IgD-negative memory B cell (primary cell): ENCODE measurements around the gene WNT16. TPM values are rescaled to one million over a fixed set of nuclear protein-coding genes. Genes with fewer than 3 reads are reported as not detected.
"Not testable (repeated sequence)": the region's sequence is repeated elsewhere in the genome, so short reads cannot be mapped to it uniquely, and the experiment has no call there.

Source experiments
- H3K27ac Mint-ChIP-seq, 3 donors: one replicate each; pipeline ENCODE4 v1.8.0; 2020 to 2022; ENCODE audit warnings: mild to moderate bottlenecking in 3 of 3, mixed read lengths in 3 of 3, moderate library complexity in 1 of 3
- H3K27me3 Mint-ChIP-seq: one replicate; pipeline ENCODE4 v1.8.0; 2021; ENCODE audit warnings: mixed read lengths
- H3K36me3 Mint-ChIP-seq: one replicate; pipeline ENCODE4 v1.8.0; 2020; ENCODE audit warnings: mild to moderate bottlenecking, mixed read lengths
- H3K4me1 Mint-ChIP-seq, 3 donors: one replicate each; pipeline ENCODE4 v1.8.0; 2020 to 2022; ENCODE audit warnings: mixed read lengths in 3 of 3, mild to moderate bottlenecking in 1 of 3
- H3K4me3 Mint-ChIP-seq, 4 donors: one replicate each; pipeline ENCODE4 v1.8.0; 2020 to 2022; ENCODE audit warnings: mild to moderate bottlenecking in 4 of 4, mixed read lengths in 4 of 4, moderate library complexity in 3 of 4
- H3K9me3 Mint-ChIP-seq, 3 donors: one replicate each; pipeline ENCODE4 v1.8.0; 2020 to 2021; ENCODE audit warnings: mixed read lengths in 3 of 3, mild to moderate bottlenecking in 1 of 3
- polyA plus RNA-seq: library from polyadenylated mRNA; unstranded; fragments of 300-500 nt; fragmentation: Illumina TruSeq; gene quantifications from one replicate; pipeline ENCODE4 v1.2.3, GENCODE V29; 2021

The WNT16 gene
- 5.9 TPM for polyA plus RNA-seq

- Mint-ChIP-seq H3K4me1 (peaks cover 23 to 39% (median 33%) of the 10 kb centered on the region in 3 donors), H3K36me3 (no peaks in the 10 kb centered on the region), H3K27me3 (peaks cover 11% of the 10 kb centered on the region), H3K27ac (peak within 1 kb of the TSS; percentile 76 to 87 (median 82)), H3K9me3 (no peaks in the 10 kb centered on the region), H3K4me3 (peak within 1 kb of the TSS; percentile 93 to 98 (median 97))
Observed at GRCh38 chr7:121328508-121329190, at the start of gene WNT16. TSS of gene WNT16 (plus strand) at chr7:121329000. CDS start at chr7:121329293, 293 bp downstream.

- Mint-ChIP-seq H3K27me3 (peaks cover 2% of the 10 kb centered on the region), H3K27ac (no peak overlapping the region), H3K9me3 (peaks cover 3 to 6% (median 6%) of the 10 kb centered on the region in 3 donors), H3K4me3 (peak overlapping the region in 1 of 4 donors; percentile 19), H3K36me3 (peaks cover 5% of the 10 kb centered on the region), H3K4me1 (peaks cover 19 to 50% (median 44%) of the 10 kb centered on the region in 3 donors)
Observed at GRCh38 chr7:121279060-121279620, 49.7 kb upstream of the WNT16 start.

GRCh38 chr7:121279822-121280221, 49.0 kb upstream of the WNT16 start:
- Mint-ChIP-seq H3K4me3 (peak overlapping the region in 1 of 4 donors; percentile 19), H3K9me3 (peaks cover 4 to 13% (median 8%) of the 10 kb centered on the region in 3 donors), H3K4me1 (peaks cover 14 to 47% (median 40%) of the 10 kb centered on the region in 3 donors), H3K36me3 (peaks cover 9% of the 10 kb centered on the region), H3K27me3 (peaks cover 2% of the 10 kb centered on the region), H3K27ac (no peak overlapping the region)

GRCh38 chr7:121280656-121281055, 48.1 kb upstream of the WNT16 start:
- H3K27ac Mint-ChIP-seq: no peak overlapping the region
- peaks cover 8 to 19% (median 11%) of the 10 kb centered on the region in 3 donors for H3K9me3 Mint-ChIP-seq
- peak overlapping the region in 1 of 4 donors; percentile 19 for H3K4me3 Mint-ChIP-seq
- peaks cover 2% of the 10 kb centered on the region for H3K27me3 Mint-ChIP-seq
- peaks cover 16 to 42% (median 40%) of the 10 kb centered on the region in 3 donors for H3K4me1 Mint-ChIP-seq
- H3K36me3 Mint-ChIP-seq: peaks cover 12% of the 10 kb centered on the region

- no peaks in the 10 kb centered on the region for H3K27me3 Mint-ChIP-seq
- H3K9me3 Mint-ChIP-seq: peaks cover 10 to 25% (median 19%) of the 10 kb centered on the region in 3 donors
- no peak overlapping the region for H3K4me3 Mint-ChIP-seq
- peaks cover 18 to 43% (median 35%) of the 10 kb centered on the region in 3 donors for H3K4me1 Mint-ChIP-seq
- H3K27ac Mint-ChIP-seq: no peak overlapping the region
- H3K36me3 Mint-ChIP-seq: peaks cover 17% of the 10 kb centered on the region
Observed at GRCh38 chr7:121282129-121282528, 46.7 kb upstream of the WNT16 start.

- Mint-ChIP-seq H3K27ac (no peak overlapping the region), H3K36me3 (peaks cover 12% of the 10 kb centered on the region), H3K4me1 (peaks cover 13 to 22% (median 21%) of the 10 kb centered on the region in 3 donors), H3K27me3 (no peaks in the 10 kb centered on the region), H3K9me3 (peaks cover 8 to 35% (median 19%) of the 10 kb centered on the region in 3 donors), H3K4me3 (peak overlapping the region in 1 of 4 donors; percentile 20)
Observed at GRCh38 chr7:121285066-121285667, 43.6 kb upstream of the WNT16 start.

- Mint-ChIP-seq H3K36me3 (peaks cover 12% of the 10 kb centered on the region), H3K27me3 (no peaks in the 10 kb centered on the region)
Observed at GRCh38 chr7:121286186-121286585, 42.6 kb upstream of the WNT16 start.

GRCh38 chr7:121286742-121287734, 41.8 kb upstream of the WNT16 start:
- Mint-ChIP-seq H3K27me3 (no peaks in the 10 kb centered on the region), H3K9me3 (peaks cover 8 to 35% (median 20%) of the 10 kb centered on the region in 3 donors), H3K4me1 (peaks cover 13 to 22% (median 20%) of the 10 kb centered on the region in 3 donors), H3K36me3 (peaks cover 12% of the 10 kb centered on the region), H3K27ac (peak overlapping the region in 2 of 3 donors; percentile 92), H3K4me3 (peak overlapping the region in 2 of 4 donors; percentile 78 to 84)

More at GRCh38 chr7:121286186-121286585, 42.6 kb upstream of the WNT16 start:
- peaks cover 13 to 18% (median 17%) of the 10 kb centered on the region in 3 donors for H3K4me1 Mint-ChIP-seq
- peak overlapping the region in 1 of 3 donors; percentile 92 for H3K27ac Mint-ChIP-seq
- peak overlapping the region in 1 of 4 donors; percentile 84 for H3K4me3 Mint-ChIP-seq
- peaks cover 8 to 35% (median 20%) of the 10 kb centered on the region in 3 donors for H3K9me3 Mint-ChIP-seq

- Mint-ChIP-seq H3K27me3 (peaks cover 1% of the 10 kb centered on the region), H3K27ac (no peak overlapping the region), H3K4me3 (no peak overlapping the region), H3K9me3 (peaks cover 8 to 31% (median 22%) of the 10 kb centered on the region in 3 donors), H3K36me3 (peaks cover 15% of the 10 kb centered on the region), H3K4me1 (peaks cover 13 to 18% (median 17%) of the 10 kb centered on the region in 3 donors)
Observed at GRCh38 chr7:121288894-121289293, 39.9 kb upstream of the WNT16 start.

- Mint-ChIP-seq H3K36me3 (peaks cover 18% of the 10 kb centered on the region), H3K9me3 (peaks cover 8 to 21% (median 19%) of the 10 kb centered on the region in 3 donors), H3K4me1 (peaks cover 13 to 18% (median 14%) of the 10 kb centered on the region in 3 donors)
- H3K4me3 Mint-ChIP-seq, H3K27me3 Mint-ChIP-seq, H3K27ac Mint-ChIP-seq: not testable (repeated sequence)
Observed at GRCh38 chr7:121289930-121290329, 38.9 kb upstream of the WNT16 start.

GRCh38 chr7:121294448-121294992, 34.3 kb upstream of the WNT16 start:
- peaks cover 0 to 10% (median 8%) of the 10 kb centered on the region in 3 donors for H3K4me1 Mint-ChIP-seq
- H3K4me3 Mint-ChIP-seq: no peak overlapping the region
- H3K27ac Mint-ChIP-seq: no peak overlapping the region
- peaks cover 1% of the 10 kb centered on the region for H3K27me3 Mint-ChIP-seq
- peaks cover 12% of the 10 kb centered on the region for H3K36me3 Mint-ChIP-seq
- peaks cover 0 to 3% (median 2%) of the 10 kb centered on the region in 3 donors for H3K9me3 Mint-ChIP-seq

GRCh38 chr7:121297843-121298242, 31.0 kb upstream of the WNT16 start:
- peaks cover 0 to 2% (median 1%) of the 10 kb centered on the region in 3 donors for H3K9me3 Mint-ChIP-seq
- H3K4me3 Mint-ChIP-seq: no peak overlapping the region
- H3K36me3 Mint-ChIP-seq: peaks cover 14% of the 10 kb centered on the region
- H3K27ac Mint-ChIP-seq: no peak overlapping the region
- H3K27me3 Mint-ChIP-seq: peaks cover 1% of the 10 kb centered on the region
- peaks cover 16 to 24% (median 22%) of the 10 kb centered on the region in 3 donors for H3K4me1 Mint-ChIP-seq

GRCh38 chr7:121298831-121299239, 30.0 kb upstream of the WNT16 start:
- peaks cover 0 to 2% (median under 1%) of the 10 kb centered on the region in 3 donors for H3K9me3 Mint-ChIP-seq
- H3K27ac Mint-ChIP-seq: no peak overlapping the region
- no peak overlapping the region for H3K4me3 Mint-ChIP-seq
- peaks cover 12% of the 10 kb centered on the region for H3K36me3 Mint-ChIP-seq
- peaks cover 18 to 30% (median 30%) of the 10 kb centered on the region in 3 donors for H3K4me1 Mint-ChIP-seq
- H3K27me3 Mint-ChIP-seq: no peaks in the 10 kb centered on the region
